T follicular helper cell (primary cell): ENCODE results near the gene NEK7.
"Not testable (repeated sequence)": the region's sequence is repeated elsewhere in the genome, so short reads cannot be mapped to it uniquely, and the experiment has no call there.

Experiments used
- DNase-seq: peaks from one replicate; pipeline ENCODE4 v3.0.0-alpha.2; 2020; ENCODE audit warnings: low read depth

The NEK7 gene

DNA sequence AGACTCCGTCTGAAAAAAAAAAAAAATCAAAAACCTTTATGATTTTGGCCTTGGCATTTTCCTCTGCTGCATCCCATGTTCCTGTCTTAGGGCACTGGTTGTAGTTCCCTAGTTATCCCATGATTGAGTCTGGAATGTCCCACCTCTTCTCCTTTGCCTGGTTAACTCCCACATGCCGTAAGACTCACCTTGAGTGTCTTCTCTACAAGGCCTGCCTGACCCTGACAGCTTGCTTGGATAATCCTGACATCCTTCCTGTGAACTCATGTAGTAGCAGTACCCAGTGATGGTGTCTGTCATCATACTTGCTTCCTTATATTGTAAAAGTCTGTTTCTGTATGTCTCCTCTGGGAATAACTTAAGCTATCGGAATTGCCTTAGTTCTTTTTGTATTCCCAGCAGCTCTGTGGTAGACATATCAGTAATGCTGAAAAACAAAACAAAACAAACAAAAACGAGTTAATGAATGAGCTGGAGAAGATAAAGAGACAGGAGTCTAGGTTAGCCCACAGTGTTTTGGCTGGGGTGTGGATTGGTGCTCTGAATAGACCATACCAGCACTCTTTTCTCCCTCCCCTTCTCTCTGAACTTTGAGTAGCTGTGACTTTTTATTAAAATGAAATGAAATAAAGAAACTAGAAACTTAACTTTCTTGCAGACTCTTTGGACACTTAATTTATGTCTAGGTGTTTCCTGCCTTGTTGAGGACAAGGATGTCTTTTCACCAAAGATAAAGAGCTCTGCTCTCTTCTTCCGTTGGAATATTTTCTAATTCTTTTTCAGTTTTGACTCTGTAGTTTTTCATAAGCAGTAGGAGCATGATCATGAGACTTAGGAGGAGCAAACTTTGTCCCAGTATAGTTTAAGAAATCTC lies 15.1 kb downstream of the NEK7 start:
- no peak for DNase-seq

DNA sequence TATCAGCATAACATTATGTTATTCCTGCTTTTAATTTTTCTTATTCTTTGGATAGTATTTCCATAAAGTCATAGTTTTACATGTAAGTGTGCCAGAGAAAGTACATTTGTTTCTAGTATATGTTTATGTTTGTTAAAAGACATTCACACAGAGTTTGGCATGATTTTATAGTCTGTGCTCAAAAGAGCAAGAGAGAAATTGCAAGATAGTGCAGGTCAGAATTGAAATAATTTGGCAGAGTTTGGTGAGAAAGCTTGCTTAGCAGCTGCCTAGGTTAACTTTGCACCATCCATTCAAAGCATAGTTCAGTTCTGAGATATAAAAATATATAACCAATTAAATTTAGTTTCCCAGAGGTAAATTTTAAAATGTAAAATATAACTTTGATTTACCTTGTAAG lies 17.0 kb downstream of the NEK7 start:
- DNase-seq, result no peak

DNA sequence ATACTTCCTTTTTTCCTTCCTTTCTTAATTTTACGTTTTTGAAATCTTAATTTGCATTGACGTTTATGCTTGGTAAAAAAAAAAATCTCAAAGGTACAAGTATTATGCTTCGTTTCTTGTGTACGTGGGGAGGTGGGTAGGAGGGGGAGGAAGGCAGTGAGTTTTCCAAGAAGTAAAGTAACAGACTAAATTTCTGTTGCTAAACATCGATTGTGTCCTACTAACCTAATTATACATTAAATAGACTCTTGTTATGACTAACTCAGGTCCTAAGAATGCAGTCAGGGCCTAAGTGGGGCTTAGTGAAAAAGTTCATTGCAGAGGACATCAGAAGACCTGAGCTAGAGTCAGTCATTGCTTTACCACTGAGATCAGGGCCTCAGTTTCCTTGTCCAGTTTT lies 17.5 kb downstream of the NEK7 start:
- DNase-seq, result no peak

DNA sequence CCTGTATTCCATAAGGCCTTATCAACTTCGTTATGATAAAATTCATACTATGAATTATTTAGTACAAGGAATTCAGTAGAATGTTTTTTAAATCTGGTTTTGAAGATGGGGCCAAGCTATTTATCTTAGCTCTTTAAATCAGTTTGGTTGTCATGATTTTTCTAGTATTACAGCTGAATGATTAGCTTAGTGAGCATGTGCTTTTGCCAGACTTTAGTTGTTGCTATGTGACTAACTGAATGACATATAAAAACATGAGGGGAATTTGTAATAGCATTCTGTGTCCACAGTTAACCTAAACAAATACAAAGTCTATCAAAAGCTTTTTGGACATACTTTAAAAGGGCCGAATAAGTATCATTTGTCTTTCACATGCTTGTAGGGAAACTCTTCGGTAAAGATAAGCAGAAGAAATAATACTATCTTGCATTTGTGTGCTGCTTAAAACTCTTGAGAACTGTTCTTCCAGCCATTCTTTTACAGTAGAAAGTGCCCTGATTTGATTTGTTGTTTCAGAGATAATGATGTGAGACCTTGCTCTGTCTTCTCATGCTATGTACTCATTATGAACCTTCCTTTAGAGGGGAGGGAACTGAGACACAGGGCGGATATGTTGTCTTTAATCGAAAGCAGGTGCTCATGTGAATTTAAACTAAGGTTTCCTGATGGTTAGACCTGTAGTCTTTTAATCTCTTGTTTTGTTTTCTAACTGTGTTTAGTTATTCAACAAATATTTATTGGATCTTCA lies 18.8 kb downstream of the NEK7 start:
- no peak for DNase-seq

GRCh38 chr1:198176179-198176578 lies 19.4 kb downstream of the NEK7 start:
- no peak for DNase-seq

DNA sequence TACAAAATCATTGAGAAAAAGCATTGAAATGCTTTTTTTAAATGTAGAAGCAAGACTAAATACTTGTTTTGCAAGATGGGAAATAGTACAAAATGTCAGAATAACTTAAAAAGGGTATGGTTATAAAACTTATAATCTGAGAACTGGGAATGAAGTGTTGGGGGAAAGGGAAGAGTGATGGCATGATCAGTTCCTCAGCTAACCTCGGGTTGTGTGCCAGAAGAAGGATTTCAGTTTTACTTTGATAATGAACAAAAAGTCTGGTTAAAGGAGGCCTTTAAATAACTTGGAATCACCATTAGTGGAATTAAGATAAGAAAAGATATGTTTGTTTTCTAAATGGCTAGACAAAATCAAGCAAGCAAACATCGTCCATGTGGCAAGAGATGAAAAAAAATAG lies 20.7 kb downstream of the NEK7 start:
- no peak for DNase-seq

DNA sequence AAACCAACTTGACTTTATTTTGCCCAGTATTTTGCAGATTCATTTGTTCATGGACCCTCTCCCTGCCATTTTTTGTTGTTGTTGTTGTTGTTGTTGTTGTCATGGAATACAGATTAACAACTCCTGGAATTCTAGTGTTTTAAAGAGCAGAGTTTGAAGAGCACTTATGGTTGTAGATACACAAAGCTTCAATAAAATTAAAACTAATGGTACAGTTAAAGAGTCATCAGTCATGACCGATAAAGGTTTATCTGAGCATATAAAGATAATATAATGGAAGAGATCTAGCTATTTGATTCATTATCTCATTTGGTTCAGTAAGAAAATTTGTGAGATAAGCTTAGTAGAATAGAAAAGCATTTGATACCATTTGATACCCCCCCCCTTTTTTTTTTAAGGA lies 21.8 kb downstream of the NEK7 start:
- DNase-seq, result no peak

GRCh38 chr1:198179556-198179981 lies 22.8 kb downstream of the NEK7 start:
- no peak for DNase-seq

GRCh38 chr1:198183605-198184004 lies 26.8 kb downstream of the NEK7 start:
- no peak for DNase-seq

DNA sequence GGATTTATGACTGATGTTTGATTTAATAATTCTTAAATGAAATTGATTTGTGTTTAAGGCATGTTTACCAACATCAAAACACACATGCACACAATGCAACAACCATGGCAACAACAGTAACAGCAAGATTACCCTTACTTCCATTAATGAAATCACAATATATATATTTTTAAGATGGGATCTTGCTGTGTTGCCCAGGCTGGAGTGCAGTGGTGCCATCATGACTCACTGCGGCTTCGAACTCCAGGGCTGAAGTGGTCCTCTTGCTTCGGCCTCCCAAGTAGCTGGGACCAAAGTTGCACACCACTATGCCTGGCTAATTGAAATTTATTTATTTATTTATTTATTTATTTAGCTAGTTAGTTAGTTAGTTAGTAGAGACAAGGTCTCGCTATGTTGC lies 27.7 kb downstream of the NEK7 start:
- DNase-seq, result no peak

DNA sequence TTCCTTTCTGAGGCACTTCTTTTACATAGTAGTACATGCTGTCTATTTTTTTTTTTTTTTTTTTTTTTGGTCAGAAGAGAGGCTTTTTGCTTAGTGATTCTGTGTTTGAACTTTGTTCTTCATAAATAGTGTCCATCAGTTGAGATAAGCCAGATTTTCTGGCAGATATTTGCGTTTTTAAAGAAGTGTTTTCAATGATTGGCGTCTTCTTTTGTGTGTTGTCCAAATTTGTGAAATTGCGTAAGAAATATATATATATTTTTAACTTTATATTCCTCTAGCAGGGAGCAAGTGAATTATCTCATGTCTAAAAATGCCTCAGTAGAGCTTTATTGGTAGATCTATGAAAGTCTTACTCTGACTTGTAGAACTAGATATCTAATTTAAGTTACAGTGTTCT lies 28.3 kb downstream of the NEK7 start:
- DNase-seq, result no peak

GRCh38 chr1:198185759-198186158 lies 29.0 kb downstream of the NEK7 start:
- DNase-seq, result no peak

- no peak for DNase-seq
Observed at GRCh38 chr1:198186916-198187580, 30.2 kb downstream of the NEK7 start.

DNA sequence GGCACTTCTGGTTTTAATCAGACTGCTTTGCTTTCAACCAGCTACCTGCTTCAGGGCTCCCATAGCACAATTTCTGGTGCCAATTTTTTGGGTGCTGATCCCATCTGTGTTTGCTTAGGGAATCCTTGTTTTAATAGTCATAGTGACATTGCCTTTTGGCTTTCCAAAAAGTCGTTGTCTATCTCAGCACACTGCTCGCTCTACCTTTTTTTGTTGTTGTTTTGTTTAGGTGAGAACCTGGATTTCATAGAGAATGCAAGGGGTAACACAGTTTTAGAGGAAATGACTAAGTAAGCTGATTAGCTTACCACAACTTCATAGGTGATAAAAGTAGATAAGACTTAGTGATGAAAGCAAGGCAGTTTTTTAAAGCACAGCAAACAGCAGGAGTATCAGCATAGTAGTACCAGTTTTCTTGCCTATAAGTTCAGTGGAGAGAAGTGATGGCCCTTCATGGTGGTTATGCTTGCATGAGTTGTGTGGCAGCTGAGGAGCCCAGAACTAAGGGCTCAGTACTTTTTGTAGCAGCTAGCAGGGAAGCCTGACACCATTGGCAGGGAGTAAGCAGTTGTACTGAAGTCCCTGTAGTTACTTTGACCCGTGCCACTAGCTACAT lies 31.3 kb downstream of the NEK7 start:
- no peak for DNase-seq

GRCh38 chr1:198191117-198191516 lies 34.3 kb downstream of the NEK7 start:
- DNase-seq, result no peak

DNA sequence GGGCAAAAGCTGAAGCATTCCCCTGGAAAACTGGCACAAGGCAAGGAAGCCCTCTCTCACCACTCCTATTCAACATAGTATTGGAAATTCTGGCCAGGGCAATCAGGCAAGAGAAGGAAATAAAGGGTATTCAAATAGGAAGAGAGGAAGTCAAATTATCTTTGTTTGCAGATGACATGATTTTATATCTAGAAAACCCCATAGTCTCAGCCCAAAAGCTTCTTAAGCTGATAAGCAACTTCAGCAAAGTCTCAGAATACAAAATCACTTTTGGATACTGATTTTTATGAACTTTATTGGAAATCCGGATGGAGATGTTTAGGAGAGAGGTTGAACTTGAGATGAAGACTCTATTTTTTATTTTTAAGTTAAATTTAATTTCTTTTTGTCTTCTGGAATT lies 37.1 kb downstream of the NEK7 start:
- DNase-seq, result not testable (repeated sequence)

DNA sequence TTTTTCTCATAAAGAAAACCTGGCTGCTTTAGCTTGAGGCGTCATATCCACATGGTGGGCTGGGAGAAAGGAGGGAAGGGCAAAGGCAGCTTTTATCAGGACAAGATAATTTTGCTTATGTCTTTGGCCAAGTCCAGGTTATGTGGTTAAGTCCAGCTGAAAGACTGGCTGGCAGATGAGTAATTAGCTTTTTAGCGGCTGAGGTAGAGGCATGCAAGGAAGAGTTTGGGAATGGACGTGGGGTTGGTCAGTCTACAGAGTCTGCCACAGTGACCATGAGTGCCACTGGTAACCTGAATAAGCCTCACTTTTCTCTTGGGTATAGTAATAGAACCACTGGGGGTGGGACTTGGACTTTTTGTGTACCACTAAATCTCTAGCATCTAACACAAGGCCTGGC lies 39.8 kb downstream of the NEK7 start:
- DNase-seq, result no peak

GRCh38 chr1:198197285-198197684 lies 40.5 kb downstream of the NEK7 start:
- no peak for DNase-seq

GRCh38 chr1:198199105-198199504 lies 42.3 kb downstream of the NEK7 start:
- DNase-seq, result no peak

DNA sequence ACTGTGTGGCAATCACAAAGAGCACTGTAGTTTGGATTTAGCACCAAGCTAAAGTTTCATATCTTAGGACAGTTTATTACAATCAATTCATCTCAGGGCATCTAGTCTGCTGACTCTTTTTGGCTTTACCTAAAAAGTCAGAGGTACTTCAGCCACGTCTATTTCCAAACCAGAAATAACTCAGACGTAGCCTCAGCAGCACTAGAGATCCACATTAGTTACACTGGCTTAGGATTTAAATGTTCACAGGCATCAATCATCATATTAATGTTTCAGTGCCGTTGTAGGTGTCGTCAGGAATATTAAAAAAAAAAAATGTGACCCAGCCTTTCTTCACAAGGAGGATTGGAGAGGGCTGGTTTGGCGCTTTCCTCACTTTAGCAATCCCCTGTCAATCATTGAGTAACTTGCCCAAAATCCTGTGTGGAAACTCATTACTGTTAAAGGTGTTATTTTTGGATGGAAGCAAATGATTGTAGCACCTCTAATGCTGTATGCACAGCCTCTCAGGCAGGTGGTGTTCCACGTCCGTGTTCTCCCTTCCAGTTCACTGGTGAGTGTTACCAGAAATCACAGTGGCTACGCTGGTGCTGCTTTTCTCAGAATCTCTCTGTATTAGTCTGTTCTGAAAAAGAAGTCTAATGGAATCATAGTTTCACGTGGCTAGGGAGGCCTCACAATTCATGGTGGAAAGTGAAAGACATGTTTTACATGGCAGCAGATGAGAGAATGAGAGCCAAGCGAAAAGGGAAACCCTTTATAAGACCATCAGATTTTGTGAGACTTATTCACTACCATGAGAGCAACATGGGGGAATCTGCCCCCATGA lies 45.4 kb downstream of the NEK7 start:
- DNase-seq, result no peak

- no peak for DNase-seq
Observed at GRCh38 chr1:198203434-198203833, 46.6 kb downstream of the NEK7 start.
